GM10266 (cell line): ENCODE data around the gene TAS2R39.
"Not testable (repeated sequence)": the region's sequence is repeated elsewhere in the genome, so short reads cannot be mapped to it uniquely, and the experiment has no call there.

Experiments used
- DNase-seq: peaks from one replicate; pipeline ENCODE4 v3.0.0; 2012; ENCODE audit errors: extremely low spot score
- TF ChIP-seq, protein P1 (sequence below): IDR thresholded peaks from 2 replicates; pipeline ENCODE4 v1.5.1; 2012; ENCODE audit warnings: mild to moderate bottlenecking, low read depth; ENCODE audit not compliant: control insufficient read depth, insufficient read depth; ENCODE audit errors: missing control alignments

Gene TAS2R39

DNA sequence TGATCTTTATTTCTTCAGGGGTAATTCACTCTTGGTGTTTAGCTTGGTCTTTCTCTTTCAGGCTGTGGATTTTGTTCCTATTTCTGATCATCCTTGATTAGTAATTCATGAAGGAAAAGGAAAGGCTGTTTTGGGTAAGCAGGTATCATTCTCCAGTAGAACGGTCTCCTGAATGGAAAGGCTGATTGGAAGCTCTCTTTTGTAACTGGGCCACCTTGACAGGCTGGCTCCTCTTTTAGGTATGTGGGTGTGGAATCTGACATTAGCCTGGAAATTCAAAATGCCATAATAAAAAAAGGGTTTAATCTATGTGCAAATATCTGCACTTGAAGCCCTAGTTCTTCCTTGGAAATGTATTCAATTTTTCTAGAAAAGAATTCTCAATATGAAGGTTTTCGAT, 18.9 kb downstream of the TAS2R39 start:
- DNase-seq, result no peak
- TF ChIP-seq, protein P1, sequence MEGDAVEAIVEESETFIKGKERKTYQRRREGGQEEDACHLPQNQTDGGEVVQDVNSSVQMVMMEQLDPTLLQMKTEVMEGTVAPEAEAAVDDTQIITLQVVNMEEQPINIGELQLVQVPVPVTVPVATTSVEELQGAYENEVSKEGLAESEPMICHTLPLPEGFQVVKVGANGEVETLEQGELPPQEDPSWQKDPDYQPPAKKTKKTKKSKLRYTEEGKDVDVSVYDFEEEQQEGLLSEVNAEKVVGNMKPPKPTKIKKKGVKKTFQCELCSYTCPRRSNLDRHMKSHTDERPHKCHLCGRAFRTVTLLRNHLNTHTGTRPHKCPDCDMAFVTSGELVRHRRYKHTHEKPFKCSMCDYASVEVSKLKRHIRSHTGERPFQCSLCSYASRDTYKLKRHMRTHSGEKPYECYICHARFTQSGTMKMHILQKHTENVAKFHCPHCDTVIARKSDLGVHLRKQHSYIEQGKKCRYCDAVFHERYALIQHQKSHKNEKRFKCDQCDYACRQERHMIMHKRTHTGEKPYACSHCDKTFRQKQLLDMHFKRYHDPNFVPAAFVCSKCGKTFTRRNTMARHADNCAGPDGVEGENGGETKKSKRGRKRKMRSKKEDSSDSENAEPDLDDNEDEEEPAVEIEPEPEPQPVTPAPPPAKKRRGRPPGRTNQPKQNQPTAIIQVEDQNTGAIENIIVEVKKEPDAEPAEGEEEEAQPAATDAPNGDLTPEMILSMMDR, result no peak

DNA sequence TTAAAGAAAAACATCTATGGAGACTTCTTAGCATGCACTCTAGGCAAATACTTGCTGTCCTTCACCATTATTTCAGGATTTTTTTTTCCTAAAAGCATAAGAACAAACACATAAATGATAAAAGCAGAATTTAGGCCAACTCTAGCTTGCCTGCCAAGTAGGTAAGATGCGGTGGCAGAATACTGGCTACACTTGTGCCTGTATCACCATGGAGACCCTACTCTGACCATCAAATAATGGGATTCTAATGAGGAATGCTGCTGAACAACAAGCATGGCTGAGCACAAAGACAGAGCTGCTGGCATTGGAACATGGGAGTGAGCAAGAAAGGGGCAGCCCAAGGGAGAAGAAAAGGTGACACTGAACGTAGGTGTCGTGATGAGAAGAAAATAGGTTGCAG, 20.2 kb downstream of the TAS2R39 start:
- TF ChIP-seq, protein P1, result no peak
- DNase-seq, result no peak

DNA sequence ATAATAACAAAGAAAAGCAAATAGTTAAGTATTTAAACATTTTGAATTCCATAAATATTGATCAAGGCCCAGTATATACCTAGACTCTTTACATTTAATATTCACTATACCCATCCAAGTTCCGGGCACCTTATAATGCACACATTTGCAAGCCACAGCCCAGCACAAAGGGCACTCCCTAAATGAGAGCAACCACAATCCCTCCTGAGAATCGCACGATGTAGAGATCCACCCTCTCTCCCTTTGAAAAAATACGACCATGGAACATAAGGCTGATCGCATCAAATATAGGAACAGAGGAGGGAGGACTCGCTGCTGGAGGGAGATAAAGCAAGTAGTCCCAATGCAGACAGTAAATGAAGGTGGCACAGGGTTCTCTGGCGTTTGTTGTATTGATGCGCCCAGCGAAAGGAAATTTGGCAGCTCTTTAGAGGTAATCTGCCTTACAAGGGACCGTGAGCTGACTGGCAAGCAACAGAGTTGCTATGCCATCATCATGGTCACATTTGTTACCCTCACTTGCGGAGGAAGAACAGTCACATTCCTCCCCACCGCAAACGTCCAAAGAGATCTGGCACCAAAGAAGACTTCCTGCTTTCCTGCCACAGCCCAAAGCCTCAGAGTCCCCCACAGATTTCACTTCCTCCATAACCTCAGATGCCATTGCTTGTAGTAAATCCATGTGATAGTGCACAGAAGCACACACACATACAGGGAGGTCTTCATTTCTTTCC, 22.5 kb downstream of the TAS2R39 start:
- DNase-seq, result no peak
- TF ChIP-seq, protein P1, result no peak

DNA sequence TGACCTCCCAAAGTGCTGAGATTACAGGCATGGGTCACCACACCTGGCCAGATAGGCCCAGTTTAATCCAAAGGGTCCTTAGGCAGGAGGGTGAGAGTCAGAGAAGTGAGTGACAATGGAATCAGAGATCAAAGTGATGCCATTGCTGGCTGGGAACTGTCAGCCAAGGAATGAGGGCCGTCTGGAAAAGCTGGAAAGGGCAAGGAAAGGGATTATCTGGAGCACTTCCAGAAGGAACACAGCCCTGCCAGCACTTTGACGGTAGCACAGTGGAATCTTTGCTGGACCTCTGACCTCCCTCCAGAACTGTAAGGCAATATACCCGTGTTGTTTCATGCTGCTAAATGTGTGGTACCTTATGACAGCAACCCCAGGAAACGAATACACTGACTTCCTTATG, 27.3 kb downstream of the TAS2R39 start:
- TF ChIP-seq, protein P1, result no peak
- DNase-seq, result no peak

DNA sequence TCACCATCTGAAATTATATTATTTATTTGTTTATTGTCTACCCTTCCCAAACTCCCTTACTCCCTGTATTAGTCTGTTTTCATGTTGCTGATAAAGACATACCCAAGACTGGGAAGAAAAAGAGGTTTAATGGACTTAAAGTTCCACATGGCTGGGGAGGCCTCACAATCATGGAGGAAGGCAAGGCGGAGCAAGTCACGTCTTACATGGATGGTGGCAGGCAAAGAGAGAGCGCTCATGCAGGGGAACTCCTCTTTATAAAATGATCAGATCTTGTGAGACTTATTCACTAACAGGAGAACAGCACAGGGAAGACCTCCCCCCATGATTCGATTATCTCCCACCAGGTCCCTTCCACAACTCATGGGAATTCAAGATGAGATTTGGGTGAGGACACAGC, 30.3 kb downstream of the TAS2R39 start:
- DNase-seq, result not testable (repeated sequence)

DNA sequence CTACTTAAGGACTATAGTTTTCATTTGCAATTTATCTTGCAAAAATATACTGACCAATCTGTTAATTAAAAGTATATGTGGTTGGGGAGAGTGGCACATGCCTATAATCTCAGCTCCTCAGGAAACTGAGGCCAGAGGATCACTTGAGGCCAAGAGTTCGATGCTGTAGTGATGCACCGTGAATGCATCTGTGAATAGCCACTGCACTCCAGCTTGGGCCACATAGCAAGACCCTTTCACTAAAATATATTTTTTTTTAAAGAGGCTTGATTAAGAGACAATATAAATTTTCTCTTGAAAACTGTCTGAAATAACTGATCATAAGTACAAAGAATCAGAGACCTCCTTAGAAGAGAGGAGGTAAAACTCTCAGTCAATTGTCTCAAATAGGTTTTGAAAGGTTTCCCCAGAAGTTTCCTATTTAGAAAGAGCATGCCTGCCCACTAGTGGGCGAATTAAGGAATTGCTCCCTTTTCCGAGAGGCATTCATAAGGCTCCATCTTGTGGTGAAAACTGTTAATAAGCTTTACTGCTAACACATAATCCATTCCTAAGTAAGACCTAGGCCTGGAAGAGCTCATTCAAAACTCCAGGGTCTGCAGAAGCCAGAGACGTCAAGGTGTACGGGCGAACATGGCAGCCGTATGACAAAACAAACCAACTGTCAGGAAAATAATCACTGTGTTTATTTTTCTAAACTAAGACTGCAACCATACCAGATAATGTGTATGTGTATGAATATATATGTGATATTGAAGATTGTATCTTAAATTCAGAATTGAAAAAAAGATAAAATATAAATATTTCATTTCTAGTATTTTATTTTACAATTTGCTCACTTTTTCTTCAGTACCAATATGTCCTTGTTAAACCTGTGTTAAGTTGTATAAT, 31.8 kb downstream of the TAS2R39 start:
- TF ChIP-seq, protein P1, result peak; percentile 100
- DNase-seq, result peak; percentile 72

DNA sequence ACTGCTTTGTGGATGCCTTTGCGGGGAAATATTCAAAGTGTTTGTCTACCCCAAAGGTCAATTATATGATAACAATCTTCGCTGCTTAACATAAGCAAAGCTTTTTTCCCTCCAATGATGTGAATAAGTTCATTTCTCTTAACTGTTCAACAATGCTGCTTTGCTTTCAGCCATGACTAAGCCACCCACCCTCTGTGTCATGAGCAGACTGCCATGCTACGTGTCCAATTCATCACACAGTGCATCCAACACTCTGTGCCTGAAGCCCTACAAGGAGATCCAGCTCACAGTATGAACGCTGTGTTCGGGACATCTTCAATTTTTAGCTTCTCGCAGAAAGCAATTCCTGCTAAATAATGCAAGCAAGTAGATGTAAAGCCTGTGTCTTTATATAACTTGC, 32.9 kb downstream of the TAS2R39 start:
- no peak for DNase-seq
- TF ChIP-seq, protein P1, result no peak

DNA sequence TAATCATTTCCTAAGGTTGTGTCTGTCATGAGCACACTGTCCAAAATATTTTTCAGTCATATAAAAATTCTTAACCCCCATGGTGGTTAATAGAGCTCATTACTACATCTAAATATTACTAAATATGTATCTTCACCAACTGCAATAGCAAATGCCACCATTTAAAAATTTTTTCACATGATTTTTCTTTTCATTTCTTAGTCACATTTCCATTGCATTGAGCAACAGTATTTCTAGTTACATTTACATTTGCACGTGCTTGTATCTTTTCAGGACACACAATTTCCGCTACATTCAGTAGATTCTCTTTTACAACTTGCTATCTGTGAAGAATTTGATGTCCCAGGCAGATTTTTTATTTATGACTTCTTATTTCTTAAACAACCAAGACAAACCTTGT, 33.5 kb downstream of the TAS2R39 start:
- TF ChIP-seq, protein P1, result no peak
- no peak for DNase-seq
